Measurements from ENCODE around the gene RNF123. TPM values are rescaled to one million over a fixed set of nuclear protein-coding genes. Genes with fewer than 3 reads are reported as not detected.

Gene RNF123
- total RNA-seq, 1 donor = 33.3 TPM

DNA sequence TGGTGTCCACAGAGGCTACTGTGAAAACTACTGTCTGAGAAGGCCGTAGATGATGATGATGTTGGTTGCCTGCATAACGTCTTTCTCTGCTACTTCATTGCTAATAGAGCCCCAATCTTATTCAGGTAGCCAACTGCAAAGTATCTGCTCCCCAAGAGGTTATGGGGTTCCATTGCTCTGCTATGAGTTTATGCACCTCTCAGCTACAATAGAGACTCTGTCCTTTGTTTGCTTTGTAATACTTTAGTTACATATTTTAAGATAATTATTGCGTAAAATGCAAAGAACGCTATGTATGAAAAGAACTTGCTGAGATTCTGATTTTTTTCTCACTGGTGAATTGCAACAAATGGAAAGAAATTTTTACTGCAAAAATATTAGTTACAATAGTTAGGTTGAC, 62.1 kb downstream of the RNF123 start:
- Histone ChIP-seq H3K4me3 (ENCODE audit: insufficient read depth, low read length) (no peak overlapping the region), H3K4me2 (ENCODE audit: insufficient read depth, low read length) (no peak overlapping the region), H3K4me1 (ENCODE audit: insufficient read depth, low read length) (peaks cover 19% of the 10 kb centered on the region), H3K36me3 (ENCODE audit: insufficient read depth, low read length) (peaks cover 6% of the 10 kb centered on the region), H3K27ac (ENCODE audit: low read depth, low read length) (no peak overlapping the region), H3K9me3 (ENCODE audit: low read depth, low read length) (no peaks in the 10 kb centered on the region), H3K79me2 (ENCODE audit: insufficient read depth, low read length) (peaks cover 85% of the 10 kb centered on the region), H2AFZ (ENCODE audit: low read length) (no peak overlapping the region), H4K20me1 (ENCODE audit: insufficient read depth, low read length) (peaks cover 58% of the 10 kb centered on the region), H3K27me3 (ENCODE audit: insufficient read depth, low read length) (no peaks in the 10 kb centered on the region)
- TF ChIP-seq, protein P1, sequence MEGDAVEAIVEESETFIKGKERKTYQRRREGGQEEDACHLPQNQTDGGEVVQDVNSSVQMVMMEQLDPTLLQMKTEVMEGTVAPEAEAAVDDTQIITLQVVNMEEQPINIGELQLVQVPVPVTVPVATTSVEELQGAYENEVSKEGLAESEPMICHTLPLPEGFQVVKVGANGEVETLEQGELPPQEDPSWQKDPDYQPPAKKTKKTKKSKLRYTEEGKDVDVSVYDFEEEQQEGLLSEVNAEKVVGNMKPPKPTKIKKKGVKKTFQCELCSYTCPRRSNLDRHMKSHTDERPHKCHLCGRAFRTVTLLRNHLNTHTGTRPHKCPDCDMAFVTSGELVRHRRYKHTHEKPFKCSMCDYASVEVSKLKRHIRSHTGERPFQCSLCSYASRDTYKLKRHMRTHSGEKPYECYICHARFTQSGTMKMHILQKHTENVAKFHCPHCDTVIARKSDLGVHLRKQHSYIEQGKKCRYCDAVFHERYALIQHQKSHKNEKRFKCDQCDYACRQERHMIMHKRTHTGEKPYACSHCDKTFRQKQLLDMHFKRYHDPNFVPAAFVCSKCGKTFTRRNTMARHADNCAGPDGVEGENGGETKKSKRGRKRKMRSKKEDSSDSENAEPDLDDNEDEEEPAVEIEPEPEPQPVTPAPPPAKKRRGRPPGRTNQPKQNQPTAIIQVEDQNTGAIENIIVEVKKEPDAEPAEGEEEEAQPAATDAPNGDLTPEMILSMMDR (IDR thresholded peaks at IDR 0.05; ENCODE audit: extremely low read depth, low read depth, low read length) = no peak
- DNase-seq (ENCODE audit: insufficient read length, low spot score, missing footprints) = no peak

DNA sequence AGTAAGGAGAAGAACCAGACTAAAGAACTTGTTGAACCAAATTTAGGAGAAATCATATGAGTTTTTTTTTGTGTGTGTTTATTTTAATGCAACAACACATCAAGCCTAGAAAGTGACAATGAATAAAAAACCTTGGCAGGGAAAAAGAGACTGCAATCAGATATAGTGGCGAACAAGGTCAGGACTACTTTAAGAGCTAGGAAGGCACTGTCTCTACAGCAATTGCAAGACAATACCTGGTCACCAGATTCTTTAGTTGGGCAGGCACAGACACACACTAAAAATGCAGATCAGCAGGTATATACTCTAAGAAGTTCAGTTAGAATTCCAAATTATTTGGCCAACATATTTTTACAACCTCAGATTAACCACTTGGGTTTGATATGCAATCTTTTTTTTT, 65.2 kb downstream of the RNF123 start:
- Histone ChIP-seq H3K27me3 (ENCODE audit: insufficient read depth, low read length) (no peaks in the 10 kb centered on the region), H3K27ac (ENCODE audit: low read depth, low read length) (no peak overlapping the region), H2AFZ (ENCODE audit: low read length) (no peak overlapping the region), H4K20me1 (ENCODE audit: insufficient read depth, low read length) (peaks cover 54% of the 10 kb centered on the region), H3K9me3 (ENCODE audit: low read depth, low read length) (no peaks in the 10 kb centered on the region), H3K4me2 (ENCODE audit: insufficient read depth, low read length) (no peak overlapping the region), H3K36me3 (ENCODE audit: insufficient read depth, low read length) (no peaks in the 10 kb centered on the region), H3K4me1 (ENCODE audit: insufficient read depth, low read length) (peaks cover 8% of the 10 kb centered on the region), H3K79me2 (ENCODE audit: insufficient read depth, low read length) (peaks cover 90% of the 10 kb centered on the region), H3K4me3 (ENCODE audit: insufficient read depth, low read length) (no peak overlapping the region)
- no peak for DNase-seq (ENCODE audit: insufficient read length, low spot score, missing footprints)
- TF ChIP-seq, protein P1 (IDR thresholded peaks at IDR 0.05; ENCODE audit: extremely low read depth, low read depth, low read length) = no peak

DNA sequence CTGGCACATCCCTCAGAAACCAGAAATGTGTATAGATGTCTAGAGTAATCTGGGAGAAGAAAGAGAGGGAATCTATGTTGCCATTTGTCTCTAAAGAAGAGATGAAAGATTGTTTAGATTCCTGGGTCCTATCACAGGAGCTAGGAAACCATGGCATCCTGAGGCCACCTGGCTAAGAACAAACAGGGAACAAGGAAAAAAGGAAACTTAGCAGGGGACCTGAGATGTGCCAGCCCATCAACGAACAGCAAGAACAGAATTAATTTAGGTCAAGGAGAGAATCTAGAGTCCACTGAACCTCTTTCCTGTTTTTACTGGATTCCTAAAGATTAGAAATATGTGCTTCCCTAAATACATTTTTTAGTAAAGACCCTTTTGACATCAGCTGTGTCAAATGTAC, 66.7 kb downstream of the RNF123 start:
- no peak for DNase-seq (ENCODE audit: insufficient read length, low spot score, missing footprints)
- Histone ChIP-seq H3K27me3 (ENCODE audit: insufficient read depth, low read length) (no peaks in the 10 kb centered on the region), H3K27ac (ENCODE audit: low read depth, low read length) (no peak overlapping the region), H3K36me3 (ENCODE audit: insufficient read depth, low read length) (no peaks in the 10 kb centered on the region), H3K79me2 (ENCODE audit: insufficient read depth, low read length) (peaks cover 90% of the 10 kb centered on the region), H3K4me2 (ENCODE audit: insufficient read depth, low read length) (no peak overlapping the region), H3K9me3 (ENCODE audit: low read depth, low read length) (no peaks in the 10 kb centered on the region), H4K20me1 (ENCODE audit: insufficient read depth, low read length) (peaks cover 46% of the 10 kb centered on the region), H2AFZ (ENCODE audit: low read length) (no peak overlapping the region), H3K4me1 (ENCODE audit: insufficient read depth, low read length) (no peaks in the 10 kb centered on the region), H3K4me3 (ENCODE audit: insufficient read depth, low read length) (no peak overlapping the region)
- TF ChIP-seq, protein P1 (IDR thresholded peaks at IDR 0.05; ENCODE audit: extremely low read depth, low read depth, low read length) = no peak

DNA sequence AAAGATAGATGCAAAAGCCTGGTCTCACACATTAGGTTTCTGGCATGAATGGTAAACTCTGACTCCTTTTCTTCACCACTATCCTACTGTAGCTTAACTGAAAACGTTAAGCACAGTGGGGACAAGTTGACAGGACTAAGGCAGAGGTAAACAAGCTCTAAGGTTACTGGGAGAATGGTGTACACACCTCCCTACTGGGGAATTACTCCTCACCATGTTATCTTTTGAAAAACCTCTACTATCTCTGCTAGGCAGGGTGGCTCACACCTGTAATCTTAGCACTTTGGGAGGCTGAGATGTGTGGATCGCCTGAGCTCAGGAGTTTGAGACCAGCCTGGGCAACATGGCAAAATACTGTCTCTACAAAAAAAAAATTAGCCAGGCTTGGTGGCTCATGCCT, 67.8 kb downstream of the RNF123 start:
- no peaks in the 10 kb centered on the region for H3K4me1 ChIP-seq (ENCODE audit: insufficient read depth, low read length)
- no peak overlapping the region for H3K4me3 ChIP-seq (ENCODE audit: insufficient read depth, low read length)
- H3K36me3 ChIP-seq (ENCODE audit: insufficient read depth, low read length) = no peaks in the 10 kb centered on the region
- no peaks in the 10 kb centered on the region for H3K27me3 ChIP-seq (ENCODE audit: insufficient read depth, low read length)
- no peak for DNase-seq (ENCODE audit: insufficient read length, low spot score, missing footprints)
- peaks cover 90% of the 10 kb centered on the region for H3K79me2 ChIP-seq (ENCODE audit: insufficient read depth, low read length)
- H3K4me2 ChIP-seq (ENCODE audit: insufficient read depth, low read length) = no peak overlapping the region
- peaks cover 46% of the 10 kb centered on the region for H4K20me1 ChIP-seq (ENCODE audit: insufficient read depth, low read length)
- TF ChIP-seq, protein P1 (IDR thresholded peaks at IDR 0.05; ENCODE audit: extremely low read depth, low read depth, low read length) = no peak
- H2AFZ ChIP-seq (ENCODE audit: low read length) = no peak overlapping the region
- no peak overlapping the region for H3K27ac ChIP-seq (ENCODE audit: low read depth, low read length)
- H3K9me3 ChIP-seq (ENCODE audit: low read depth, low read length) = no peaks in the 10 kb centered on the region

Data from osteoblast (primary cell).